H9 (cell line): Measurements from ENCODE around the gene KLHL7. TPM values are rescaled to one million over a fixed set of nuclear protein-coding genes. Genes with fewer than 3 reads are reported as not detected.

Experiments
- DNase-seq: peaks from one replicate; pipeline ENCODE4 v3.0.0-alpha.2; 2017
- H2AFZ ChIP-seq: one replicate; pipeline ENCODE4 v1.6.1; 2013; ENCODE audit warnings: mild to moderate bottlenecking, low read length, control low read depth, moderate library complexity
- H2AK5ac ChIP-seq: 2 replicates; pipeline ENCODE4 v1.6.1; 2013; ENCODE audit warnings: low read length, control low read depth, mixed read lengths; ENCODE audit not compliant: insufficient read length
- H2BK120ac ChIP-seq: one replicate; pipeline ENCODE4 v1.6.1; 2013; ENCODE audit warnings: low read depth, mild to moderate bottlenecking, low read length, control low read depth, inconsistent platforms; ENCODE audit not compliant: poor library complexity, severe bottlenecking
- H2BK12ac ChIP-seq: 2 replicates; pipeline ENCODE4 v1.6.1; 2013; ENCODE audit warnings: low read length, control low read depth, mixed read lengths, low read depth; ENCODE audit not compliant: insufficient read length
- H2BK15ac ChIP-seq: 2 replicates; pipeline ENCODE4 v1.6.1; 2013; ENCODE audit warnings: low read depth, low read length, control low read depth
- H2BK20ac ChIP-seq: one replicate; pipeline ENCODE4 v1.6.1; 2013; ENCODE audit warnings: low read depth, mild to moderate bottlenecking, low read length, control low read depth, inconsistent platforms; ENCODE audit not compliant: poor library complexity, severe bottlenecking
- H2BK5ac ChIP-seq: 2 replicates; pipeline ENCODE4 v1.6.1; 2013; ENCODE audit warnings: low read length, control low read depth, mixed read lengths; ENCODE audit not compliant: insufficient read length
- H3K14ac ChIP-seq: 2 replicates; pipeline ENCODE4 v1.6.1; 2013; ENCODE audit warnings: low read length, control low read depth; ENCODE audit not compliant: insufficient read depth
- H3K18ac ChIP-seq: 2 replicates; pipeline ENCODE4 v1.6.1; 2013; ENCODE audit warnings: low read depth, mild to moderate bottlenecking, mixed read lengths, low read length, control low read depth; ENCODE audit not compliant: insufficient read length
- H3K23ac ChIP-seq: 2 replicates; pipeline ENCODE4 v1.6.1; 2013; ENCODE audit warnings: low read length, control low read depth, mixed read lengths, low read depth; ENCODE audit not compliant: insufficient read length
- H3K23me2 ChIP-seq: 2 replicates; pipeline ENCODE4 v1.6.1; 2013; ENCODE audit warnings: low read depth, mild to moderate bottlenecking, mixed read lengths, low read length, control low read depth; ENCODE audit not compliant: insufficient read length, poor library complexity, severe bottlenecking
- H3K27ac ChIP-seq: 2 replicates; pipeline ENCODE4 v1.5.1; 2013; ENCODE audit warnings: low read length, control low read depth, mixed read lengths, low read depth; ENCODE audit not compliant: insufficient read length
- H3K27me3 ChIP-seq: 2 replicates; pipeline ENCODE4 v1.6.1; 2013; ENCODE audit warnings: low read length, control low read depth, inconsistent platforms; ENCODE audit not compliant: insufficient read depth
- H3K4ac ChIP-seq: 2 replicates; pipeline ENCODE4 v1.6.1; 2013; ENCODE audit warnings: low read depth, mild to moderate bottlenecking, control low read depth, inconsistent platforms, low read length, moderate library complexity
- H3K4me1 ChIP-seq: 2 replicates; pipeline ENCODE4 v1.6.1; 2013; ENCODE audit warnings: low read length, control low read depth, inconsistent platforms; ENCODE audit not compliant: insufficient read depth
- H3K4me2 ChIP-seq: 2 replicates; pipeline ENCODE4 v1.6.1; 2013; ENCODE audit warnings: low read length, control low read depth, mixed read lengths; ENCODE audit not compliant: insufficient read length, insufficient read depth
- H3K56ac ChIP-seq: 2 replicates; pipeline ENCODE4 v1.6.1; 2013; ENCODE audit warnings: low read depth, mild to moderate bottlenecking, mixed read lengths, low read length, control low read depth; ENCODE audit not compliant: insufficient read length
- H3K79me1 ChIP-seq: 2 replicates; pipeline ENCODE4 v1.6.1; 2013; ENCODE audit warnings: low read depth, mild to moderate bottlenecking, moderate library complexity, low read length, control low read depth, inconsistent platforms; ENCODE audit not compliant: insufficient read depth, poor library complexity, severe bottlenecking
- H3K79me2 ChIP-seq: 2 replicates; pipeline ENCODE4 v1.6.1; 2013; ENCODE audit warnings: low read length, control low read depth, inconsistent platforms; ENCODE audit not compliant: insufficient read depth
- H3K9ac ChIP-seq: 2 replicates; pipeline ENCODE4 v1.6.1; 2013; ENCODE audit warnings: low read length, control low read depth, mixed read lengths; ENCODE audit not compliant: insufficient read length; ENCODE audit errors: extremely low read depth
- H3K9me3 ChIP-seq: one replicate; pipeline ENCODE4 v1.6.1; 2013; ENCODE audit warnings: low read depth, low read length, inconsistent platforms; ENCODE audit not compliant: control insufficient read depth
- H3T11ph ChIP-seq: one replicate; pipeline ENCODE4 v1.6.1; 2013; ENCODE audit warnings: mild to moderate bottlenecking, low read length, control low read depth, inconsistent platforms
- H4K20me1 ChIP-seq: one replicate; pipeline ENCODE4 v1.6.1; 2013; ENCODE audit not compliant: control insufficient read depth, insufficient read length, insufficient read depth
- H4K5ac ChIP-seq: 2 replicates; pipeline ENCODE4 v1.6.1; 2013; ENCODE audit warnings: low read depth, mild to moderate bottlenecking, mixed read lengths, low read length, control low read depth; ENCODE audit not compliant: insufficient read length
- H4K8ac ChIP-seq: replicated peaks from 2 replicates; pipeline ENCODE4 v1.6.1; 2013; ENCODE audit warnings: low read length, control low read depth, mixed read lengths, low read depth; ENCODE audit not compliant: insufficient read length
- H4K91ac ChIP-seq: 2 replicates; pipeline ENCODE4 v1.6.1; 2013; ENCODE audit warnings: low read depth, mild to moderate bottlenecking, moderate library complexity, mixed read lengths, low read length, control low read depth; ENCODE audit not compliant: insufficient read length
- H3K27ac Mint-ChIP-seq, 3 experiments: 2 replicates in 2 of 3; 3 replicates in 1 of 3; pipeline ENCODE4 v1.8.0; 2020 to 2021; ENCODE audit warnings: mixed read lengths in 3 of 3, mild to moderate bottlenecking in 1 of 3, moderate library complexity in 1 of 3
- H3K27me3 Mint-ChIP-seq: 2 replicates; pipeline ENCODE4 v1.8.0; 2021; ENCODE audit warnings: low read depth, mild to moderate bottlenecking, moderate library complexity, mixed read lengths
- H3K36me3 Mint-ChIP-seq, 3 experiments: 2 replicates in 2 of 3; 3 replicates in 1 of 3; pipeline ENCODE4 v1.8.0; 2020 to 2021; ENCODE audit warnings: low read depth in 3 of 3, mixed read lengths in 3 of 3; ENCODE audit not compliant: insufficient read depth in 1 of 3
- H3K4me1 Mint-ChIP-seq, 2 experiments: 2 replicates each; pipeline ENCODE4 v1.8.0; 2020; ENCODE audit warnings: mixed read lengths in 2 of 2
- H3K4me3 Mint-ChIP-seq, 2 experiments: 2 replicates in 1 of 2; 3 replicates in 1 of 2; pipeline ENCODE4 v1.8.0; 2020 to 2021; ENCODE audit warnings: mild to moderate bottlenecking in 2 of 2, mixed read lengths in 2 of 2, moderate library complexity in 1 of 2
- H3K9me3 Mint-ChIP-seq, 2 experiments: 2 replicates in 1 of 2; 3 replicates in 1 of 2; pipeline ENCODE4 v1.8.0; 2020; ENCODE audit warnings: mild to moderate bottlenecking in 2 of 2, mixed read lengths in 2 of 2, moderate library complexity in 1 of 2
- WGBS: extraction: QIAGEN DNeasy Blood & Tissue Kit; methylation state at CpG from one replicate; pipeline ENCODE4 v1.1.7; 2013; ENCODE audit warnings: missing lambda C conversion rate, low lambda C conversion rate, mixed read lengths; ENCODE audit not compliant: insufficient read length; ENCODE audit errors: extremely low coverage; 5-methylcytosine and 5-hydroxymethylcytosine counted together
- total RNA-seq: library from RNA; stranded (reverse); gene quantifications from 2 replicates; pipeline ENCODE4 v1.2.1, GENCODE V29; 2021
- TF ChIP-seq, protein P1 (sequence below): fragments of 200-600 bp; sonication (generic); conservative IDR thresholded peaks from 3 replicates; pipeline ENCODE4 v1.8.0; 2021; ENCODE audit warnings: antibody characterized with exemption, mild to moderate bottlenecking

KLHL7 gene
- total RNA-seq, 1 experiment from 2014 or later = 56.7 TPM

DNA sequence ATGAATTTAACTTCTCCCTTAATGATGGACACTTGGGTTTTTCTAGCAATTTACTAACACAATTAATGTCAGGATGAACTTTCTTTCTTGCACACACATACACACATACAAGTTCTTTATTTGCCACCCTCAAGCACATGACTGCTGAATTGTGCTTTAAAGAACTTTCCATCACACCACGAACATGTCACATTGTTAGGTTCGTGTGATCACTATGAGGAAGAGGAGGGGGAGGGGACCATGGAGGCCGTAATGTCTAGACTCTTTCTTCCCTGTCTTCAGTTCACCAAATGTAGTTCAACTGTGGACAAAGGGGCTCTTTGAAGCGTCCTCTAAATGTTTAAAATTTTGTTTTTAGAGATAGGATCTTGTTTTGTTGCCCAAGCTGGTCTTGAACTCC lies 107.3 kb downstream of the KLHL7 start:
- Histone ChIP-seq H2BK120ac (no peak overlapping the region), H4K91ac (no peak overlapping the region), H3K23ac (no peak overlapping the region), H4K8ac (no peak overlapping the region), H2BK5ac (no peak overlapping the region), H2BK12ac (no peak overlapping the region), H3K79me1 (no peaks in the 10 kb centered on the region), H3K4me2 (no peak overlapping the region), H2BK20ac (no peak overlapping the region), H3T11ph (no peak overlapping the region), H3K4ac (no peak overlapping the region), H3K27me3 (no peaks in the 10 kb centered on the region), H3K18ac (no peak overlapping the region), H2BK15ac (no peak overlapping the region), H3K9ac (no peak overlapping the region), H3K79me2 (no peaks in the 10 kb centered on the region), H3K56ac (no peak overlapping the region), H3K14ac (no peak overlapping the region), H3K4me1 (no peaks in the 10 kb centered on the region), H3K27ac (no peak overlapping the region), H3K9me3 (no peaks in the 10 kb centered on the region), H4K20me1 (no peaks in the 10 kb centered on the region), H2AFZ (no peak overlapping the region), H3K23me2 (no peaks in the 10 kb centered on the region), H2AK5ac (no peak overlapping the region), H4K5ac (no peak overlapping the region)
- H3K36me3 Mint-ChIP-seq = no peaks in the 10 kb centered on the region
- H3K4me1 Mint-ChIP-seq = peaks cover 1 to 8% of the 10 kb centered on the region in 2 experiments; a peak in 3 of 4 replicates
- H3K27ac Mint-ChIP-seq = no peak overlapping the region
- TF ChIP-seq, protein P1, sequence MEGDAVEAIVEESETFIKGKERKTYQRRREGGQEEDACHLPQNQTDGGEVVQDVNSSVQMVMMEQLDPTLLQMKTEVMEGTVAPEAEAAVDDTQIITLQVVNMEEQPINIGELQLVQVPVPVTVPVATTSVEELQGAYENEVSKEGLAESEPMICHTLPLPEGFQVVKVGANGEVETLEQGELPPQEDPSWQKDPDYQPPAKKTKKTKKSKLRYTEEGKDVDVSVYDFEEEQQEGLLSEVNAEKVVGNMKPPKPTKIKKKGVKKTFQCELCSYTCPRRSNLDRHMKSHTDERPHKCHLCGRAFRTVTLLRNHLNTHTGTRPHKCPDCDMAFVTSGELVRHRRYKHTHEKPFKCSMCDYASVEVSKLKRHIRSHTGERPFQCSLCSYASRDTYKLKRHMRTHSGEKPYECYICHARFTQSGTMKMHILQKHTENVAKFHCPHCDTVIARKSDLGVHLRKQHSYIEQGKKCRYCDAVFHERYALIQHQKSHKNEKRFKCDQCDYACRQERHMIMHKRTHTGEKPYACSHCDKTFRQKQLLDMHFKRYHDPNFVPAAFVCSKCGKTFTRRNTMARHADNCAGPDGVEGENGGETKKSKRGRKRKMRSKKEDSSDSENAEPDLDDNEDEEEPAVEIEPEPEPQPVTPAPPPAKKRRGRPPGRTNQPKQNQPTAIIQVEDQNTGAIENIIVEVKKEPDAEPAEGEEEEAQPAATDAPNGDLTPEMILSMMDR = no peak
- H3K27me3 Mint-ChIP-seq = no peaks in the 10 kb centered on the region
- DNase-seq = no peak
- no peaks in the 10 kb centered on the region for H3K9me3 Mint-ChIP-seq
- no CpG with 5 or more reads among the region's 4 CpGs for WGBS
- no peak overlapping the region for H3K4me3 Mint-ChIP-seq
